Adipose tissue (tissue), 3 donors: ENCODE data around the gene AFF4. TPM values are rescaled to one million over a fixed set of nuclear protein-coding genes. Genes with fewer than 3 reads are reported as not detected.

ENCODE experiments used
- H3K27ac ChIP-seq: one replicate; pipeline ENCODE4 v1.5.1; 2013; ENCODE audit warnings: low read depth, low read length
- WGBS, 3 donors: extraction: QIAGEN DNeasy Blood & Tissue Kit; methylation state at CpG; one replicate each; pipeline ENCODE4 v1.1.7; 2013; 5-methylcytosine and 5-hydroxymethylcytosine counted together
- polyA plus RNA-seq, 3 donors: library from polyadenylated mRNA; stranded (reverse); fragments of 200-250 nt; gene quantifications; one replicate each; pipeline ENCODE4 v1.2.3, GENCODE V29; 2013
- donor health status: healthy with polysubstance abuse.
- donor health status: Bipolar disorder and iron deficiency.
- donor health status: healthy.

The AFF4 gene
- polyA plus RNA-seq, 3 donors: 8.6 to 18.0 (median 10.7) TPM

DNA sequence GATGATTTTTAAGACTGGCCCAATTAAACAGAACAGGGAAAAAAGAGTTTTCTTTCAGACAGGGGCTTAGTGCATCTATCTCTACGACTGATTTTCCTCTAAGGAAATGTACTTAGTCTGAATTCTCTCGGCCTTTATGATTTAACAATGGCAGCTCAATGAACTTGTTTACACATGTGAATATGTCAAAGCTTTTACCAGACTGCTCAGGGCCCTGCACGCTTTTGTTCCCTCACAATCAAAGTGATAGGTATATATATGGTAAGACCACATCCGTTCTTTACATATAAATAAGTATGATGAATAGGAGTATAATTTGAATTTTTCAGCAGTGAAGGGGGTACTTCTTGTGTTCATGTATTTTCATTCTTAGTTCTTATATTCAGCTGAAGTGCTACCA lies 62.4 kb downstream of the AFF4 start:
- WGBS, 3 donors: 81 to 92% (median 86%) methylated on average over 4 of the region's 4 CpGs
- H3K27ac ChIP-seq: no peak overlapping the region

GRCh38 chr5:132898094-132898493 lies 65.3 kb downstream of the AFF4 start:
- 68 to 77% (median 76%) methylated on average over 3 of the region's 3 CpGs for WGBS, 3 donors

GRCh38 chr5:132896685-132897084 lies 66.7 kb downstream of the AFF4 start:
- 82 to 92% (median 91%) methylated on average over 7 of the region's 7 CpGs for WGBS, 3 donors
- no peak overlapping the region for H3K27ac ChIP-seq

More at GRCh38 chr5:132898094-132898493, 65.3 kb downstream of the AFF4 start:
- H3K27ac ChIP-seq: no peak overlapping the region

- H3K27ac ChIP-seq: no peak overlapping the region
- 89 to 91% (median 90%) methylated on average over 4 of the region's 4 CpGs for WGBS, 3 donors
Measured at GRCh38 chr5:132895719-132896305, 67.6 kb downstream of the AFF4 start.

DNA sequence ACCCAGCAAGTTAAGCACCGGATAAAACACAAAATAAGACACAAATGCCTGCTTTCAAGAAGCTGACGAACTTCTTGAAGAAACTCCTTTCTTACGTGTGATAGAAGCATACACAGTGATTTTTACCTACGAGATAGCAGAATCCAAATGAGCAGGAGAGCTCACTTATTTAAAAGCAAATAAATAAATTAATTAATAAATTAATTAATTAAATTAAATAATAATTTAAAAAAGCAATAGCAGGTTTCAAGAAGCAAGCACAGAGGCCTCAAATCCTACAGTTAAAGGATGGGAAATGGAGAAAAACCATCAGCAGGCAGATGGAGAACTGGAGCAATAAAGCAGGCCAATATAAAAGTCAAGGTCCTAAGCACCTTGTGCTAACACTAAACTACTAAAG lies 72.6 kb downstream of the AFF4 start:
- WGBS, 3 donors: 93 to 97% (median 95%) methylated on average over 4 of the region's 4 CpGs
- H3K27ac ChIP-seq: no peak overlapping the region

GRCh38 chr5:132889501-132889900 lies 73.9 kb downstream of the AFF4 start:
- H3K27ac ChIP-seq: no peak overlapping the region

- H3K27ac ChIP-seq: no peak overlapping the region
- 50 to 62% (median 55%) methylated on average over 1 of the region's 1 CpG for WGBS, 3 donors
Measured at GRCh38 chr5:132887283-132887682, 76.2 kb downstream of the AFF4 start.

GRCh38 chr5:132886064-132886823 lies 77.2 kb downstream of the AFF4 start:
- H3K27ac ChIP-seq: no peak overlapping the region
- 90 to 91% (median 91%) methylated on average over 11 of the region's 11 CpGs for WGBS, 3 donors

GRCh38 chr5:132884548-132884947 lies 78.9 kb downstream of the AFF4 start:
- H3K27ac ChIP-seq: no peak overlapping the region
- WGBS, 3 donors: 45 to 89% (median 83%) methylated on average over 2 of the region's 2 CpGs

- 27 to 36% (median 33%) methylated on average over 2 of the region's 2 CpGs for WGBS, 3 donors
Measured at GRCh38 chr5:132883261-132883834, 80.1 kb downstream of the AFF4 start.

DNA sequence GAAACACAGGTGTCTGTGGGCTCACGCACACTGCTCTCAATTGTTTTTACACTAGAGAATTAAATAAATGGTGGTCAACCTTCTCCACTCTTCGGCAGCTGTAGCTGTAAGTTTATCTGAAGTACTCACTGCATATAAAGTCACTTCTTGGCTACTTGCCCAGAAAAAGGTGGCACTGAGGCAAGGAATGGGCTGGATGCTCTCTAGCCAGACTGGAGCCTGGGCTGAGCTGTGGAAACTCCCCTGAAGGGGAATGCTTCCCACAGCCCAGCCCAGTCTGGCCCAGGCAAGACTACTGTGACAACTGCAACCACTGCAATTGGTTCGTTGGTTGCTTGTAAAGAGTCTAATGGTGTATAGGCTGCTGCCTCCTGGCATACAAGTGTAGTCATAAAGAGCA lies 85.5 kb downstream of the AFF4 start:
- WGBS, 3 donors: 69 to 84% (median 71%) methylated on average over 3 of the region's 3 CpGs
- no peak overlapping the region for H3K27ac ChIP-seq

More at GRCh38 chr5:132883261-132883834, 80.1 kb downstream of the AFF4 start:
- no peak overlapping the region for H3K27ac ChIP-seq

- WGBS, 3 donors: 57 to 87% (median 78%) methylated on average over 2 of the region's 2 CpGs
- H3K27ac ChIP-seq: no peak overlapping the region
Measured at GRCh38 chr5:132877466-132877865, 86.0 kb downstream of the AFF4 start.

- H3K27ac ChIP-seq: no peak overlapping the region
- 82 to 90% (median 86%) methylated on average over 1 of the region's 1 CpG for WGBS, 3 donors
Measured at GRCh38 chr5:132876020-132876759, 87.2 kb downstream of the AFF4 start.

DNA sequence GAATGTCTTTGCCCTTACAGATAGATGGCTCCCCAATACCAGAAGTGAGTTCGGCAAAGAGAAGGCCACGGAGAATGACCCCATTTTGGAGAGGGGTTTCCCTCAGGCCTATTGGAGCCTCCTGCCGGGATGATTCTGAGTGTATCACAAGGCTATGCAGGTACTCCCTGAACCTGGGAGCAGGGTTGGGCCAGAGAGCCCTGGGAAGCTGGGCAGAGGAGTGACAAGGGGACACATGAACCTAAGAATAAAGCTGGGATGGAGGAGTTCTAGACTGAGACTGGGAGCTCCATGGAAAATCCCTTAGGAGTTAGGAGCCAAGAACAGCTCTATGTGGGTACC lies 89.5 kb downstream of the AFF4 start:
- no peak overlapping the region for H3K27ac ChIP-seq
- 94 to 95% (median 94%) methylated on average over 3 of the region's 3 CpGs for WGBS, 3 donors

DNA sequence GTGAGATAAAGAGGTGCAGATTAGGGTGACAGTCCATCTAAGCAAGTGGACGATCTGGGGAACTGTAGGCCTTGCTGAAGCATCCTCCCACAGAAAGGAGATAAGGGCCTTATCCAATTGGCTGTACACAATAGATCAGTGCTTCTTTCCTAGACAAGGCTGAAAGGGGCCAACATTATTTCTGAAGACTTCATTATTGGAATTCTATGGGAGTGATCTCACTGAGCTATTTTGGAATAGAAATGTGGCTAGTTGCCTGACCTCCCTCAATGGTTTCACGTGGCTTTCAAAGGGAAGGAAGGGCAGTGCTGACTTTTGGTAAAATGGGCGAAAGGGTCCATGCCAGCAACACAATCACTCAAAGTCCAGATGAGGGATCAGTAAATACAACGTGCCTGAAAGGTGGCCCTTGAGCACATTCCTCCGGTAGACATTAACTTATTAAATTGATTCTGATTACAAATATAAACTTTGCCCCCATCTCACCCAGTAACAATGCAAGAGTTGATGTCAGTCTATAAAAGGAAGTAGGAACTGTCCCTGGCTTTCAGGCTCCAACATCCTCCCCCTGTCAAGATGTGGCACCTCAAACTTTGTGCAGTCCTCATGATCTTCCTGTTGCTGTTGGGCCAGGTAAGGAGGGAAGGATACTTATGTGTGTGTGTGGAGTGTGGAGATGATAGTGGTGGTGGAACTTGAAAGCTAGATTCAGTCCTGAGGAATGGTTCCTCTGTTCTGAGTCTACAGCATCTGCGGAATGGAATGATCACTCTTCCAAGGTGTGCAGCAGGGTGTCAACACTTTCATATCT lies 90.1 kb downstream of the AFF4 start, which contains the start of gene LEAP2:
Gene LEAP2, plus strand, starts transcription at position 550 of the 811 bp plus-strand sequence. Its CDS starts 27 bp downstream, at position 577.
- H3K27ac ChIP-seq: no peak within 1 kb of the TSS
- WGBS, 3 donors: 31 to 67% (median 65%) methylated on average over 6 of the region's 6 CpGs

- WGBS, 3 donors: 88 to 95% (median 92%) methylated on average over 1 of the region's 1 CpG
- H3K27ac ChIP-seq: no peak overlapping the region
Measured at GRCh38 chr5:132872788-132873118, 90.7 kb downstream of the AFF4 start.

- 78 to 84% (median 81%) methylated on average over 5 of the region's 5 CpGs for WGBS, 3 donors
- no peak overlapping the region for H3K27ac ChIP-seq
Measured at GRCh38 chr5:132871459-132872284, 91.8 kb downstream of the AFF4 start.

- H3K27ac ChIP-seq: no peak overlapping the region
- WGBS, 3 donors: 59 to 77% (median 68%) methylated on average over 2 of the region's 2 CpGs
Measured at GRCh38 chr5:132870801-132871200, 92.6 kb downstream of the AFF4 start.
